Stimulated activated naive CD4-positive, alpha-beta T cell treated with Interleukin-2 at 50 U/mL for 16 hours (primary cell): Measurements from ENCODE around the gene GIMAP5.

Experiments used
- DNase-seq: peaks from one replicate; lab custom pipeline; 2025; lab: John Stamatoyannopoulos, UW

The GIMAP5 gene

DNA sequence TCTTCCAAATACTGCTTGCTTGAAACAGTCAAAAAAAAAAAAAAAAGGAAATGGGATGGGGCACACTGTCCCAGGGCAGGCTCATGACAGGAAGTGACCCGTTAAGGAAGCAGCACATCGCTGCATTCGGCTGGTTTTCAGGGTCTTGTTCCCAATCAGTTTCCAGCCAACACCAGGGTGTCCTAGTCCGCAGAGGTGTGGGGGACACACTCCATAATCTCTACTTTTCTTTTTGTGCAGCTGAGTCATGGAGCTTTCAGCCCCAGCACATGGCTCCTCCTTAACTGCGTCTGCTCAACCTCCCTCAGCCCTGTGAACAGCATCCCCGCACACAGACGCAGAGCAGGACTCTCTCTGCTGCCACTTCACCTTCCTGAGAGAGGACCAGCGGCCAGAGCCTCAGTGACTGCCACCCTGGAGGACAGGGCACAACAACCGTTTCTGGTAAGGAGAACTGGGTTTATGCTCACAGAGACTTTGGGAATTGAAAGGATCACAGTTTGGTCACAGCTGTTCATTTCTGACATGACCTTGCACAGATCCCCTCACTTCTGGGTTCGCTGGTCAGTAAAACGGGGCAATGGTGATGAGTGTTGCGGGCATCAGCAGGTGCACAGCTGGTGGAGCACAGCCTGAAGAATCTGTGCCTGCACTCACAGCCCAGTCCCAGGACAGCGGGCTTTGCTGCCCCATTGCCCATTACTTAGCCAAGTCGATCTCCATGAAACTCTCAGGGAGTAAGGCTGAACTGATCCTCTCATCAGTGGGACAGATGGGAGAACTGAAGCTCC is at the start of gene GIMAP5:
TSS of gene GIMAP5 (plus strand) at position 154 of the 791 bp plus-strand sequence. CDS start 3,467 bp downstream, outside the sequence.
- DNase-seq = peak; percentile 54

DNA sequence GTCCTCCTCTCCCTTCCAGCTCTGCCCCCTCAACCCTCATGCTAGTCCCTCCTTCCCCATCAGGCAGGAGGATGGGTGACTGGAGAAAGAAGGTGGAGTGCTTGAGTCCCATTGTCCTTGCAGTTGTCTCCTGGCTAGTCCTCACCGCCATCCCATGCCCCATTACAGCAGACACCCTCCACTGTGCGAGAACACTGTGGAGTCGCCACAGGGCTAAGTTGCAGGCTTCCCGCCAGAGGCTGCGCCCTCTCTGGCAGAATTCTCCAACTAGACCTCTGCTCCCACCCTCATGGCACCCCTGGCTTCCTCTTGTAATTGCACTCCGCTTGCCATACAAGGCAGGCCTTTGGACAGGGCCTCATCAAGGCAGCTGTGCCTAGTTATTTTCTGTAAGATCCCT is 48.6 kb upstream of the GIMAP5 start:
- DNase-seq = no peak

DNA sequence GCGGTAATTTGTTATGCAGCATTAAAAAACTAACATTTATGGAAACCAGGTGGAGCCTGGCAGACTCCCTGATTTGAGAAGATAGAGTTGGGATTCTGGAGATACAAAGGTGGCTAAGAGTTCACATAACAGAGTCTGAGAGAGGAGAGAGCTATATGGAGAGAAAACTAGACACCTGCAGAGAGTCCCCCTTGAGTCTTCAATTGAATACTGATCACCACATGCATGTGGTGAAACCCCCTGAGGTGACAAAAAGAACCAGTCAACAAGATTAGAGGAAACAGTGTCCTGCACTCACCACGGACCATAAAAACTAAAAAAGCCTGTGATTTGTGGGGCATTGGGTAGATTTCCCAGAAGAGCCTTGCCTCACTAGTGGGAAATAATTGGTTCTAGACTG is 41.6 kb upstream of the GIMAP5 start:
- DNase-seq = no peak

DNA sequence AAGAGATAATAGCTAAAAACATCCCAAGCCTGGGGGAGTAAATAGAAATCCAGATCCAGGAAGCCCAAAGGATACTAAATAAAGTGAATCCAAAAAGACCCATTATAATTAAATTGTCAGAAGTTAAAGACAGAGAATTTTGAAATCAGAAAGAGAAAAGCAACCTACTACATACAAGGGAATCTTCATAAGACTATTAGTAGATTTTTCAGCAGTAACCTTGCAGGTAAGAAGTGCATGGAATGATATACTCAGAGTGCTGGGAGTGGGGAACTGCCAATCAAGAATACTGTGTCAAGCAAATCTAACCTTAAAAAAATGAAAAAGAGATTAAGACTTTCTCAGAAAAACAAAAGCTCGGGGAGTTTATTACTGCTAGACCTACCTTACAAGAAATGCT is 34.0 kb upstream of the GIMAP5 start:
- no peak for DNase-seq

DNA sequence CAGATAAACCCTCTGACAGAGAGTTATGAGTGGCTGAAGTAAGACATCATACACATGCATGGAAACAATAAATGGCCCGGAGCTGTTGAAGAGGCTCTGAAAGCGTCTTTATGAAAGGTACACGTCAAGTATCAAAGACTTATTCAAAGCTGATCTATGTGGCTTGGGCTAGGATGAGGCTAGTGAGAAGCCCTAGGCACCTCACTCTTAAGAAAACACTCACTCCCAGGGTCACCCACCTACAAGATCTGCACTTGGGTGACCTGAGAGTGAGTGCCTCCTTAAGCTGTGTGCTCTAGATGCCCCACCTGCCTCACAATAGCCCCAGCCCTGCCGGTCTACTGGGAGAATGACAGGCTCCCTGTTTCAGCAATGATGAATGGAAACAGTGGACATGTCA is 21.9 kb upstream of the GIMAP5 start:
- no peak for DNase-seq

DNA sequence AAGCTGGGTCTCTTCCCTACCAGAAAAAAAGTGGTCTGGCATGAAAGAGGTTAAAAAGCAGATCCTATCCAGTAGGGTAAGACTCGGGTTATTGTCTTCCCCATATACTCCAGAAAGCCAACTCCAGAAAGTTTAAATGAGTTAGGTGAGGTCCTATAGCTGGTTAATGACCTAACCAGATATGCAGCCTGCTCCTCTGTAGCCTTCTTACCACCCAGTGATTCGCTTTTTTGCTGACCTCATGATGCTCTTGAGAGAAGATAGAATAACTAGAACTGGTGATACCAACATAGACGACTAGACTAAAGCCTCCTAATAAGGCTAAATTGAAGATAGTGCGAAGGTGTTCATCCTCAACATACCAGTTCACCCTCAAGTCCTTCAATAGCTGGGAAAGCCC is 21.5 kb upstream of the GIMAP5 start:
- DNase-seq = no peak

DNA sequence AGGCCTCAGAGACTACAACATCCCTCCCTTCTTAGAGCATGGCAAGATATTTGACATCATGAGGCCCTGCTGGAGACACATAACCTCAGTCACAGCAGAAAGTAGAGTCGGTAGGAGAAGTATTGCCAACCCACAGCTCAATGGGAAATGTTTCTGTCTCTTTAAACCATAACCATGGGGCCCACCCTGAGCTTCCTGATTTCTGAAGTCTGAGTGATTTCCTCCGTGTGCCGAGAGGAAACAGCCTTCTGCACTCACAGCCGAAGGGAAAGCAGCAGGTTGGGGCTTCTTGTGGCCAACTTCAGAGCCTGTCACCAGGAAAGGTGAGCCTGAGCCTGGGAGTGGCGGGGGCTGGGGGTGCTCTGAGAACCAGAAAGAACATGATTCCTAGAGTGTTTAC is 20.9 kb upstream of the GIMAP5 start, which contains the start of gene GIMAP1:
TSS of gene GIMAP1 (plus strand) at position 246 of the 400 bp plus-strand sequence. CDS start 2,435 bp downstream, outside the sequence.
- DNase-seq = peak; percentile 44

DNA sequence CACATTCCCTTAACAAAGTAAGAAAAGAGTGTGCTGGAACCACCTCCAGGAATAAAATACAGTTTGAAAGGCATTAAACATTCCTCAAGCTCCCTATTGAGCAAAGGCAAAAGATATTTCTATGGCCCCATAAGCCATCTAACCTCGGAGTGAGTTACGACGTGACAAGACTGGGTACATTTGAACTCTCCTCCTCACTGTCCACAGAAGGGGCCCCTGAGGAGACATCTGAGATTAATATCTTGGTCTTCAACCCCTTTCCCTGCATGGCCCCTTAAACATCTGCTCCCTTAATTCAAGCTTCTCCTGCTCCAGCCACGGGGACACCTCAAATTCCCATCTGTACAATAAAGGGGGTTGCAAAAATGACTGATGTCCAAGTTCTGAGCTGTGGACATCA is 20.3 kb upstream of the GIMAP5 start:
- no peak for DNase-seq

DNA sequence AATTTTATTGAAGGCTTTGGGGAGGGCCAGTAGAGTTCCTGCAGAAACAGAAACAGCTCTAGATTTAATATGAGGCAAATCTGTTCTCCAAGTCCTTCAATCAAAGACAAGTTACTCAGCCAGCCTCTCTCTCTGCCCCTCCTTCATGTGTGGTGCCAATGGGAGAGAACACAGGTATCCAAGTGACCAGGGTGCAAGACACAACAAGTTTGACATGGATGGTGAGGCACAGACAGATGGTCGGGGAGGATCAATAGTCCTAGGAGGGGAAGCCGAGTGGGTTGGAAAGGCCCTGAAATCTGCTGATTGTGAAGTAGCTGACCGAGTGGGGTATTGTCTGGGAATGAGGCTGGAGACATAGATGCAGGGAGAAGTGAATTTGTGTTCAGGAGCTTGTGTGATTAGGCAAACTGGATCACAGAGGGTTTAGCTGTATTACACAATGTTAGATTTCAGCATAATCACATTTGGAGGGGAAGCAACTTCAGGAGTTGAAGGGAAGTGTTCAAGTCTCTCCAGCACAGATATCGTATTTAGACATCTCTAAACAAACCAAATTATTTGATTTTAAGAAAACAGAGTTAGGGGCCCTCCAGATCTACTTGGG is 19.3 kb upstream of the GIMAP5 start:
- DNase-seq = no peak

DNA sequence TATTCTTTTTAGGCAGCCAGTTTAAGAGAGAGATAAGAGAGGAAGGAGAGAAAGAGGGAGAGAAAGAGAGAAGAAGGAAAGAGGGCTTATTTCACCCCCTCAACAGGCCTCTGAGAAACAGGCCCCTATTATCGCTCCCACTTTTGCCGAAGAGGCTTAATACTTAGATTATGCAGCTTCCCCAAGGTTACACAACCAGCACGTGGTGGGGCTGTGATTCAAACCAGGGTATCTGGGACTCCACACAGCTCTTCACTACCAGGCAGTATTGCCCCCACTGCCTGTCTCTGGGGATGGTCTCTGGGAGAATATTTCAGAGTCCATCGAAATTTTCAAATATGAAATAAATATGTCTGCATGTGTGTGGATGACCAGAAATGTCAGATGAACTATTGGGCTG is 17.8 kb upstream of the GIMAP5 start:
- no peak for DNase-seq

DNA sequence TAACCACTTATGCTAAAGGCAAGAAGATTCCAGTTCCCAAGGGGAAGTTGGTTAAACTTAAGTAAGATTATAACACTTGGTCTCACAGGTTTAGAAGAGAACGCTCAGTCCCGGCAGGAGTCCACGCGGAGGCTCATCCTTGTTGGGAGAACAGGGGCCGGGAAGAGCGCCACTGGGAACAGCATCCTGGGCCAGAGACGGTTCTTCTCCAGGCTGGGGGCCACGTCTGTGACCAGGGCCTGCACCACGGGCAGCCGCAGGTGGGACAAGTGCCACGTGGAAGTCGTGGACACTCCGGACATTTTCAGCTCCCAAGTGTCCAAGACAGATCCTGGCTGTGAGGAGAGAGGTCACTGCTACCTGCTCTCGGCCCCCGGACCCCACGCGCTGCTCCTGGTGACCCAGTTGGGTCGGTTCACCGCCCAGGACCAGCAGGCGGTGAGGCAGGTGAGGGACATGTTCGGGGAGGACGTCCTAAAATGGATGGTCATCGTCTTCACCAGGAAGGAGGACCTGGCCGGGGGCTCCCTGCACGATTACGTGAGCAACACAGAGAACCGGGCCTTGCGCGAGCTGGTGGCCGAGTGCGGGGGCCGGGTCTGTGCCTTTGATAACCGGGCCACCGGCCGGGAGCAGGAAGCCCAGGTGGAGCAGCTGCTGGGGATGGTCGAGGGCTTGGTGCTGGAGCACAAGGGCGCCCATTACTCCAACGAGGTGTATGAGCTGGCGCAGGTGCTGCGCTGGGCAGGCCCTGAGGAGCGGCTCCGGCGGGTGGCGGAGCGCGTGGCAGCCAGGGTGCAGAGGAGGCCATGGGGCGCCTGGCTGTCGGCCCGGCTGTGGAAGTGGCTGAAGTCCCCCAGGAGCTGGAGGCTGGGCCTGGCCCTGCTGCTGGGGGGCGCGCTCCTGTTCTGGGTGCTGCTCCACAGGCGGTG is 17.0 kb upstream of the GIMAP5 start:
- no peak for DNase-seq

DNA sequence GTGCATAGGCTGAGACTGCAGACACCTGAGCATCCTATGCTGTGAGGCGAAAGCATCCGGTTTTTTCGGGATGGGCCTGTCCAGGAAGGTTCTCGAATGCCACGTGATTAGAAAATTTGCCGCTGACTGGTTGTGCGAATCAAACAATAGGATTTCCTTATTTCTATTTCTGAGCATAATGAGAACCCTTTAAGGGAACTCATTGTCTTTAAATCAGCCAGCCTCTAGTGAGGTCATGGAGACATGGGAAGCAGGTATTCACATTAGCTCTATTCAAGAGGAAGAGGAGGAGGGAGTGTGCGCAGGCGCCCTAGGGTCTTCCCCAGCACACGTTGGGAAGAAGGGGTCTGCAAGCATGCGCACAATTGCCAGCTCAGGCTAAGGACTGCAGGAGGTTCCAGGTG is 15.2 kb upstream of the GIMAP5 start:
- no peak for DNase-seq

DNA sequence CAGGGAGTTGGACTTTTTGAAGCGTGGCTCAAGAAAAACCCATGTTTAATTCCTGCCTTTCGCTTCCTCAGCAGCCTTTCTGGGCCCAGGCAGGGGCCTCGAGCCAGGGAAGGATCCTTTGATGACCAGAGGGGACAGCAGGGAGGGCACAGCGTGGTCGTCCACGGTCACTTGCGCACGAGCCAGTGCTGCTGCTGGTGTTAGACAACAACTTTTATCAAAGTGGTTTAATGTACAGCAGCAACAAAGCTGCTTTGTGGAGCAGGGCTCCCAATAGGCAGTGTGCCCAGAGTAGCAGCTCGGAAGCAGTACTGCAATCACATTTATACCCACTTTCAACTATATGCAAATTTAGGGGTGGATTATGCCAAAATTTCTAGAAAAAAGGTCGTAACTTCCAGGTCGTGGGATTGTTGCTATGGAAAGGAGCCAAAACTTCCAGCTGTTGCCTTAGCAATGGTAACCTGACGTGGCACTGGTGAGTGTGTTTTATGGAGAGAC is 14.7 kb upstream of the GIMAP5 start:
- no peak for DNase-seq

DNA sequence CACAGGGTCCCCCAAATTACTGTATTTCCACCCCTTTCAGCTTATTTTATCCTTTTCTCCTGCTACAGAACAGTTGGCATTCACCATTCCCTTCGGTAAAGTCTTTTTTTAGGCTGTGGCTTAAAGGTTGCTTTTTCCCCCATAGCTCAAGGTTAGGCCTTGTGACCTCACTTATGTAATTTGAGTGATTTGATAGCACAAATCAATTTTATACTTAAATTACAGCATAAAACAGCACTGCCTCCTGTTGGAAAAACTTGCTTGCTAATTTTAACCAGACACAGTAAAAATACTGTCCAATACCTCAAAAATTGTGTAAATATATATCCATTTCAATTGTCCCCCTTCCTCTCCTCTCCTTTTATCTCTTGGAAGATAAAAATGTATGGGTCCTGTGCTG is 13.8 kb upstream of the GIMAP5 start:
- no peak for DNase-seq

DNA sequence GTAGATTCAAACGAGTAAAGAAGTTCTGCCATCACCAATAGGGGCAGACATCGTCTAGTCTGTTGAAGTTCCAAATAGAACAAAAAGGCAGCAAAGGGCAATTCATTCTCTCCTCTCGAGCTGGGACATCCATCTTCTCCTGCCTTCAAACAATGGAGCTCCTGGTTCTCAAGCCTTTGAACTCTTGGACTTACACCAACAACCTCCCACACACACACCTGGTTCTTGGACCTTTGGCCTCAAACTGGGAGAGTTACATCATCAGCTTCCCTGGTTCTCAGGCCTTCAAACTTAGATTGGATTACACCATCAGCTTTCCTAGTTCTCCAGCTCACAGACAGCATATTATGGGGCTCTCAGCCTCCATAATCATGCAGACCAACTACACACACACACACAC is 9.8 kb upstream of the GIMAP5 start:
- no peak for DNase-seq

DNA sequence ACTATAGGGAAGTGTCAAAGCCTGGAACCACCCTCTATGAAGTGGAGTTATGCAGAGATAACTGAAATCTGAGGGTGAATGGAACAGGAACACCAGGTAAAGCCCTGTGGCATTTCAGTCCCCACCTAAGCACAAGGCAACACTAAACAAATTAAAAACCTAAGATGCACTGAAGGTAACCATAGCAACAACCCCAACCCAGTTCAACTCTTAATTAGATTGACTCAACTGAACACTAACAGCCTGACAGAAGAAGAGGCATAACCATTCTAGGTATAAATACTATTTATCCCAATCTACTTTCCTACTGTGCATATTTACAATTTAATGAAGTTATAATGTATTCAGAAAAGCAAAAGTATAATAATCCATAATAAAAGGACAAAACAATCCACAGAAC is 9.2 kb upstream of the GIMAP5 start:
- no peak for DNase-seq

DNA sequence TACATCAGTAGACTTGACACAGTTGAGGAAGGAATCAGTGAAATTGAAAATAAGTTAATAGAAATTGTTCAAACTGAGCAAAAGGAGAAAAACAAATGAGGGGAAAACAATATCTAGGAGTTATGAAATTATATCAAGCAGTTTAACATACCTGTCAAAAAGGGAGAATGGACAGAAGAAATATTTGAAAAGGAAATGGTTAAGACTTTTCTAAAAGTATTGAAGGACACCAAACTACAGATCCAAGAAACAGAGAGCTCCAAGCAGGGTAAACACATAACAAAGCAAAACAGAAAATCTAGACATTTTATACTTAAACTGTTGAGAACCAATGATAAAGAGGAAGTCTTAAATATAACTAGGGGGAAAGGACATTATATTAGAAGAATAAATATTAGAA is 8.6 kb upstream of the GIMAP5 start:
- DNase-seq = no peak

DNA sequence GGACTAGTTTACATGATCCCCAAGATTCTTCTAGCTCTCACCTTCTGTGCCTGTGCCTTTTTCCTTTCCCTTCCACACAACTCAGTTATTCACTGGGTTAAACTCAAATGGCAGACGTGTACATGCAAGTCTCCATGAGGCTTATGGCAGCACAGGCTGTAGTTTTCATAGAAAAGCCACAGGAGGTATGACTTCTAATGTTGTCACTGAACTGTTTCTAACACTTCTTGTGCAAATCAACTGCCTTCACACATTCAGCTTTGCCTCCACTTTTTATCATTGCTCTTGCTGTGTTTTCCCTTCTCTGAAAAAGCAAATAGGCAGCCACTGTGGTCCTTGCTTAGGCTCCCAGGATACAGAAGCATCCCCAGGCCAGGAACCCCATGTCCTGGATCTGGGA is 5.3 kb upstream of the GIMAP5 start:
- DNase-seq = no peak

DNA sequence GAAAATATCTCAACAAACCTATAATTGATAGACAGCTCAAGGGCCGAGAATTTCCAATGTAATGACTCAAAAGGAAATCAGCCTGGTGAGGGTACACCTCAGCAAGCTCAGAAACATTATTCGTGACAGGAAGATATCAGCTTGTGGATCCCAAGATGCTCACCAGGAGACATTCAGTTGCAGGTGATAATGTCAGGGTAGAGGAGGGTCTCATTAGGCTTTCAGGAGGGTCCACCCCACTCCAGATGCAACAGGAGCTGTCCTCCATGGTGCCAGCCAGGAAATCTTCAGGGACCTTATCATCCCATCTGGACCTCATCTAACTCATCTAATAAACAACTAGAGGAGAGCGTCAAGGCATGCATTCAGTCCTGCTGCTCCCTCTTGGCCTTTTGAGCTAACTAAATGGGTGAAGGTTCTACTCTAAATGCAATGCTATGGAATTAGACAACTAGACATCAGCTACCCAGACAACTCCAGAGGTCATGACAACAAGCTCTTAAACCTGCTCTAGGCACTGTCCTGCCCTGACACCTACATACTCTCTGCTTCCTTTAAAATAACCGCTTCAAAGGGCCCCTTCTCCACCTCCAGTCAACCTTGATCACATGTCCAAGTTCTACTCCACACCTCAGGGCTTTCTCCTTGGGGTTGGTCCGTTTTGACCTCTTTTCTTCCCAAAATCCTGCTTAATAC is 4.3 kb upstream of the GIMAP5 start:
- DNase-seq = no peak

DNA sequence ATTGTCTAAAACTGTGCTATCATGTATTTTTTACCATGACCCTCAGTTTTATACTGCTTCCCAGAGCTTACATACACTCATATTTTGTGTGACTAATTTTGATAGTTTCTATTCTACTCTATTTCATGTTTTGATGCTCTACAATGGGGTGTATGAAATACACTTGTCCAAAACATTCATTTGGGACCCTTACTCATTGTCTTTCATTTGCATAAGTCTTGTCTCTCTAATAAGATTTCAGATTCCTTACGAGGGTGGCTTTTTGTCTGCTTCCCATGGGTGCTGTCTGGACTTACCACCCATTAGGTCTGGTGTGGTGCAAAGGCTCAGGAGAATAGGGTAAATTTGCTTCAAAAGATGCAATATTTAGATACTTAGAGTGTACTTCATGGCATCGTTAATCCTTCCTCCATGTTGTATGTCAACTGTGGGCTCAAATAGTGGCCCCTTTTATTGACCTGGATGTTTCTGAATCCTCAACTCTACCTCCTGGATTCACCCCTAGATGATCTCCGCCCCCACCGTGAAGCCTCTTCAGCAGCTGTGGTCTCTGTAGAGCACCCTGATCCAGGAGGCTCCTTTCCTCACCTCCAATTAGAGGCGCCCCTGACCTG is 3.6 kb upstream of the GIMAP5 start:
- no peak for DNase-seq

DNA sequence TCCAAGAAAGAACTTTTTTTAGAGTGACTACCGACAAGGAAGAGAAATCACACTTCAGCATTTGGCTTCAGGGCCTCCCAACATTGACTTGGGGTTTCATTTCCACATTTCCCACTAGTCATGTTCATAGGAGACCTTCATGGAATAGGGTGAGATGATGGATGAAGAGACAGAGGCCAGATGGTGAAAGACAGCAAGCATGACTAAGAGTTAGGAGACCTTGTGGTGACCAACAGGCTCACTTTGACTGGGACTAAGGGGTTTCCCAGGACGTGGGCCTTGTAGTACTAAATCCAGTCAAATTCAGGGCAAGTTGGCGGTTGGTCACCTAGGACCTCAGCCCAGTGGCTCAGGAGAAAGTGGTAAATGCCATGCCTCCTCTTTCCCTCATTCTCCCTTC is 3.0 kb upstream of the GIMAP5 start:
- no peak for DNase-seq
